ENCODE results near the gene KCNJ10.
A peak's percentile ranks its signal among the peaks of the same experiment; 100 is the strongest.

KCNJ10 gene

GRCh38 chr1:159999204-159999603, 70.8 kb downstream of the KCNJ10 start:
- no peak overlapping the region for H3K4me3 ChIP-seq (ENCODE audit: low read depth, low read length)
- DNase-seq (ENCODE audit: low read depth, low spot score) = peak; percentile 38
- TF ChIP-seq, protein P1, sequence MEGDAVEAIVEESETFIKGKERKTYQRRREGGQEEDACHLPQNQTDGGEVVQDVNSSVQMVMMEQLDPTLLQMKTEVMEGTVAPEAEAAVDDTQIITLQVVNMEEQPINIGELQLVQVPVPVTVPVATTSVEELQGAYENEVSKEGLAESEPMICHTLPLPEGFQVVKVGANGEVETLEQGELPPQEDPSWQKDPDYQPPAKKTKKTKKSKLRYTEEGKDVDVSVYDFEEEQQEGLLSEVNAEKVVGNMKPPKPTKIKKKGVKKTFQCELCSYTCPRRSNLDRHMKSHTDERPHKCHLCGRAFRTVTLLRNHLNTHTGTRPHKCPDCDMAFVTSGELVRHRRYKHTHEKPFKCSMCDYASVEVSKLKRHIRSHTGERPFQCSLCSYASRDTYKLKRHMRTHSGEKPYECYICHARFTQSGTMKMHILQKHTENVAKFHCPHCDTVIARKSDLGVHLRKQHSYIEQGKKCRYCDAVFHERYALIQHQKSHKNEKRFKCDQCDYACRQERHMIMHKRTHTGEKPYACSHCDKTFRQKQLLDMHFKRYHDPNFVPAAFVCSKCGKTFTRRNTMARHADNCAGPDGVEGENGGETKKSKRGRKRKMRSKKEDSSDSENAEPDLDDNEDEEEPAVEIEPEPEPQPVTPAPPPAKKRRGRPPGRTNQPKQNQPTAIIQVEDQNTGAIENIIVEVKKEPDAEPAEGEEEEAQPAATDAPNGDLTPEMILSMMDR (IDR thresholded peaks at IDR 0.05; ENCODE audit: low read depth, low read length) = no peak
- in situ Hi-C loops (cut with HindIII; ENCODE audit: low sequenced_read_pairs) = no loop called here

DNA sequence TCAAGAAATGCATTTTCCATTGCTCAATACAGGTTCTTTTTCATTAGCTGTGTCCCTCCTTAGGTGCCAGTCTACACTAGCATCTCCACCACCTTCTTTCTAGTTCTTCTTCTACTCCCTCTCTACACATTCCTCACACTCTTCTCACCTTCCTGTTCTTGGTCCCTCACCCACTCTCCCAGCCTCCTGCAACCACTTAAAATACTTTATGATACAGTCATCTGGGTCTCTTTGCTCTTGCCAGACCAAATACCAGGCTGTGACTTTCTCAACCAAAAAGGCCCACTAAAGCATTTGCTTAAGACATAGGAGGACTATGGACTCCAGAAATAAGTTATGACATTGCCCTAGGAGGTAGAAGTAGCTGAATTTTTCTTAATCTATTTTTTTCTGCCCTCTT, 73.3 kb downstream of the KCNJ10 start:
- in situ Hi-C loops (cut with HindIII; ENCODE audit: low sequenced_read_pairs) = no loop called here
- TF ChIP-seq, protein P1 (IDR thresholded peaks at IDR 0.05; ENCODE audit: low read depth, low read length) = no peak
- DNase-seq (ENCODE audit: low read depth, low spot score) = peak; percentile 91

GRCh38 chr1:159994896-159995295, 75.1 kb downstream of the KCNJ10 start:
- in situ Hi-C loops (cut with HindIII; ENCODE audit: low sequenced_read_pairs) = no loop called here
- H3K4me3 ChIP-seq (ENCODE audit: low read depth, low read length) = no peak overlapping the region
- TF ChIP-seq, protein P1 (IDR thresholded peaks at IDR 0.05; ENCODE audit: low read depth, low read length) = no peak
- no peak for DNase-seq (ENCODE audit: low read depth, low spot score)

More for the DNA sequence above, 73.3 kb downstream of the KCNJ10 start:
- H3K4me3 ChIP-seq (ENCODE audit: low read depth, low read length) = no peak overlapping the region

GRCh38 chr1:159993911-159994310, 76.0 kb downstream of the KCNJ10 start:
- no peak overlapping the region for H3K4me3 ChIP-seq (ENCODE audit: low read depth, low read length)
- in situ Hi-C loops (cut with HindIII; ENCODE audit: low sequenced_read_pairs) = no loop called here
- DNase-seq (ENCODE audit: low read depth, low spot score) = no peak
- TF ChIP-seq, protein P1 (IDR thresholded peaks at IDR 0.05; ENCODE audit: low read depth, low read length) = no peak

DNA sequence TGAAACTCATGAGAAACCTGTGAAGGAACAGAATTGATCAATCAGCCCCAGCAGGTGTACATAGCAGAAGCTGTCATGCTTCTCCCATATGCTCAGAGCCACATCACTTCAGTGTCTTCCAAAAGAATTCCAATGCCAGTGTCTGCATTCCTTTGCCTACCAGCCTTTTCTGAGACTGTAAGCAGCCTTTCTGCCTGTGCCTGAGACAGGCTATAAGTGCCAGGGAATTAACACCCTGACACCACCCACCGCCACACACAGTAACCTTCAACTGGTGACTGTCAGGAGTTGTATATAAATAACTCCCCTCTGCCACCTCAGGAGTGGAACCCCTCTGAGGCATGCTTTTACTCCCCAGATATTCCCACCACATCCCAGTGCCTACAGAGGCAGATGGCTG, 77.8 kb downstream of the KCNJ10 start:
- TF ChIP-seq, protein P1 (IDR thresholded peaks at IDR 0.05; ENCODE audit: low read depth, low read length) = no peak
- in situ Hi-C loops (cut with HindIII; ENCODE audit: low sequenced_read_pairs) = no loop called here
- no peak overlapping the region for H3K4me3 ChIP-seq (ENCODE audit: low read depth, low read length)
- no peak for DNase-seq (ENCODE audit: low read depth, low spot score)

- TF ChIP-seq, protein P1 (IDR thresholded peaks at IDR 0.05; ENCODE audit: low read depth, low read length) = no peak
- no peak overlapping the region for H3K4me3 ChIP-seq (ENCODE audit: low read depth, low read length)
- in situ Hi-C loops (cut with HindIII; ENCODE audit: low sequenced_read_pairs) = no loop called here
- peak; percentile 5 for DNase-seq (ENCODE audit: low read depth, low spot score)
Measured at GRCh38 chr1:159991513-159991912, 78.4 kb downstream of the KCNJ10 start.

- TF ChIP-seq, protein P1 (IDR thresholded peaks at IDR 0.05; ENCODE audit: low read depth, low read length) = no peak
- H3K4me3 ChIP-seq (ENCODE audit: low read depth, low read length) = no peak overlapping the region
- in situ Hi-C loops (cut with HindIII; ENCODE audit: low sequenced_read_pairs) = no loop called here
- no peak for DNase-seq (ENCODE audit: low read depth, low spot score)
Measured at GRCh38 chr1:159990005-159990404, 80.0 kb downstream of the KCNJ10 start.

All from astrocyte of the spinal cord (primary cell).